Caco-2 (cell line): Measurements from ENCODE around the gene MED13L. TPM values are rescaled to one million over a fixed set of nuclear protein-coding genes. Genes with fewer than 3 reads are reported as not detected.
A peak's percentile ranks its signal among the peaks of the same experiment; 100 is the strongest.

ENCODE experiments used
- BruUV-seq: library from RNA; stranded (reverse); fragments of 400-500 nt; replicated peaks from 2 replicates; lab custom pipeline; 2021; lab: Mats Ljungman, UMichigan
- CTCF ChIA-PET: fragments of 300-600 bp; sonication (Branson Sonifier 250); formaldehyde crosslinking; loops from one replicate; lab custom pipeline; 2022; ENCODE audit warnings: antibody characterized with exemption; lab: Charles Lee
- POLR2A ChIA-PET: fragments of 300-600 bp; sonication (Branson Sonifier 250); formaldehyde crosslinking; loops from one replicate; lab custom pipeline; 2022; ENCODE audit warnings: antibody characterized with exemption; lab: Charles Lee
- DNase-seq, 2 experiments: peaks; one replicate each; pipeline versions ENCODE4 v3.0.0 to v3.0.0-alpha.2; 2020 to 2022
- H3K27me3 ChIP-seq: replicated peaks from 2 replicates; pipeline ENCODE4 v1.6.0; 2011; ENCODE audit warnings: low read length; ENCODE audit not compliant: control insufficient read depth, insufficient read depth
- H3K36me3 ChIP-seq: 2 replicates; pipeline ENCODE4 v1.5.1; 2011; ENCODE audit warnings: low read length; ENCODE audit not compliant: control insufficient read depth, insufficient read depth
- H3K4me1 ChIP-seq: fragments of 250-450 bp; sonication (Bioruptor Pico); 2 replicates; pipeline ENCODE4 v1.5.1; 2020; ENCODE audit warnings: mild to moderate bottlenecking
- H3K4me3 ChIP-seq: 2 replicates; pipeline ENCODE4 v1.5.1; 2011; ENCODE audit warnings: low read depth, mild to moderate bottlenecking, control low read depth, low read length
- H3K9me3 ChIP-seq: fragments of 250-450 bp; sonication (Bioruptor Pico); 2 replicates; pipeline ENCODE4 v1.5.1; 2020; ENCODE audit warnings: mild to moderate bottlenecking, moderate library complexity
- H3K27ac Mint-ChIP-seq: one replicate; pipeline ENCODE4 v1.8.0; 2022; ENCODE audit warnings: mixed read lengths; ENCODE audit not compliant: unreplicated experiment
- H3K27me3 Mint-ChIP-seq: one replicate; pipeline ENCODE4 v1.8.0; 2022; ENCODE audit warnings: mixed read lengths; ENCODE audit not compliant: insufficient read depth, unreplicated experiment
- H3K36me3 Mint-ChIP-seq: one replicate; pipeline ENCODE4 v1.8.0; 2022; ENCODE audit warnings: mild to moderate bottlenecking, mixed read lengths; ENCODE audit not compliant: insufficient read depth, unreplicated experiment
- H3K4me1 Mint-ChIP-seq: one replicate; pipeline ENCODE4 v1.8.0; 2022; ENCODE audit warnings: low read depth, mixed read lengths; ENCODE audit not compliant: unreplicated experiment
- H3K4me3 Mint-ChIP-seq: one replicate; pipeline ENCODE4 v1.8.0; 2022; ENCODE audit warnings: mild to moderate bottlenecking, moderate library complexity, mixed read lengths; ENCODE audit not compliant: unreplicated experiment
- H3K9me3 Mint-ChIP-seq: one replicate; pipeline ENCODE4 v1.8.0; 2022; ENCODE audit warnings: mixed read lengths; ENCODE audit not compliant: unreplicated experiment
- CTCF ChIP-seq, 2 experiments: fragments of 200-600 bp in 1 of 2; IDR thresholded peaks; 1 replicate in 1 of 2; 2 replicates in 1 of 2; pipeline versions ENCODE4 v1.5.1 to v1.8.0; 2011 to 2022; ENCODE audit warnings: antibody characterized with exemption in 1 of 2, control low read depth in 1 of 2, inconsistent platforms in 1 of 2, low read depth in 1 of 2, low read length in 1 of 2, mild to moderate bottlenecking in 1 of 2, moderate library complexity in 1 of 2; ENCODE audit not compliant: insufficient read depth in 1 of 2, severe bottlenecking in 1 of 2, unreplicated experiment in 1 of 2
- intact Hi-C: fragments of 100-400 bp; cut with micrococcal nuclease; formaldehyde crosslinking; loops from one replicate; pipeline ENCODE4 v1.10.0; 2022; ENCODE audit not compliant: unreplicated experiment
- total RNA-seq: library from RNA; stranded (reverse); gene quantifications from 2 replicates; pipeline ENCODE4 v1.2.3, GENCODE V29; 2022

MED13L gene
- total RNA-seq, 1 experiment from 2014 or later, result 160 TPM

DNA sequence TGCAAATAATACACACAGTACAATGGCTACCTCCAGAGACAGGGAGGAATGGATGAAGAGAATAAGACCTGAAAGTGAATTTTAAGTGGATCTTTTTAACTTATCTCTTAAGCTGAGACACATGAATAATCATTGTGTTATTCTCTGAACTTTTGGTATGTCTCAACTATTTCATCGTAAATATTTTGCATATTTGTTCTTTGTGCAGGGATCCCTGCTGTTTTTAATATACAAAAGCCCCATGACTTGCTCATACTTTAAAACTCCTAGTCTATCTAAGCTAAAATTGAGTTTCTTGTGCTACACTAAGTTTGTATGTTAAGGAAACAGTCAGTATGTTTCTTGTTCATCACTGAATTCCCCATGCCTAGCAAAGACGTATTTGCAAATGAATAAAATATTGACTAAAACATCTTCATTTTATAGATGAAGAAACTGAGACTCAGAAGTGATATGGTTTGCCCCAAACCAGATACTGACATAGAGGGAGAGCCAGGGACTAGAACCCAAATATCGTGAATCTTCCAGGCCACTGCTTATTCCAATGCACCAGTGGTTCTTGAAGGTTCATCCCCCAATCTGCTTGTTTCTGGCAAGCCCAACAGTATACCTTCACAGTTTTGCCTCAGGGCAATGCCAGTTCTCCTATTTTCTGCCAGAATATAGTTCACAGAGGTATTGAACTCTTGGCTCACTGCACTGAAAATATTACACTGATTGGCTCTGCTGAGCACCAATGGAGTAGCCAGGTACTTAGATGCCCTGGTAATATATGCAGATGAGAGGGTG lies 356.9 kb downstream of the MED13L start:
- Mint-ChIP-seq H3K27me3 (peaks cover 10% of the 10 kb centered on the region), H3K4me3 (no peak overlapping the region), H3K9me3 (peaks cover 9% of the 10 kb centered on the region), H3K36me3 (no peaks in the 10 kb centered on the region), H3K4me1 (no peaks in the 10 kb centered on the region), H3K27ac (no peak overlapping the region)
- TF ChIP-seq CTCF (IDR thresholded peaks at IDR 0.05; ENCODE audit: insufficient read depth in 1 of 2, low read depth in 1 of 2, low read length in 1 of 2, severe bottlenecking in 1 of 2, unreplicated experiment in 1 of 2), result no peak
- BruUV-seq, result no TSS peak
- ChIA-PET POLR2A (no interaction called here), CTCF (no interaction called here)
- Histone ChIP-seq H3K36me3 (no peaks in the 10 kb centered on the region), H3K4me3 (no peak overlapping the region), H3K4me1 (no peaks in the 10 kb centered on the region), H3K9me3 (no peaks in the 10 kb centered on the region), H3K27me3 (no peaks in the 10 kb centered on the region; the same call in 1 of the 2 replicates)
- intact Hi-C loops, result no loop called here
- DNase-seq, result no peak

DNA sequence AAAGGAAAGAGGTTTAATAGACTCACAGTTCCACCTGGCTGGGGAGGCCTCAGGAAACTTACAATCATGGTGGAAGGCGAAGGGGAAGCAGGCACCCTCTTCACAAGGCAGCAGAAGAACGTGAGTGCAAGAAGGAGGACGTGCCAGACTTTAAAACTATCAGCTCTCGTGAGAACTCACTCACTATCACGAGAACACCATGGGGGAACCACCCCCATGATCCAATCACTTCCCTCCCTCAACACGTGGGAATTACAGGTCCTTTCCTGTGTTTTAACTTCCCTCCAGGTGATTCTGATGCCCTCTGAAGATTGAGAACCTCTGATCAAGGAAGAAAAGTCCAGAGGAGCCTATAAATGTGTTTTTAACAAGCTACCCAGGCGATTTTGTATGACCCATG lies 358.7 kb downstream of the MED13L start:
- TF ChIP-seq CTCF (IDR thresholded peaks at IDR 0.05; ENCODE audit: insufficient read depth in 1 of 2, low read depth in 1 of 2, low read length in 1 of 2, severe bottlenecking in 1 of 2, unreplicated experiment in 1 of 2), result no peak
- ChIA-PET POLR2A (no interaction called here), CTCF (interaction anchor here (0.5 to 1.5 kb wide), 2 partner anchors 62 to 81 kb away, joined by 3 to 5 read pairs; no protein-coding TSS in a partner anchor)
- Histone ChIP-seq H3K36me3 (no peaks in the 10 kb centered on the region), H3K4me3 (no peak overlapping the region), H3K9me3 (no peaks in the 10 kb centered on the region), H3K4me1 (no peaks in the 10 kb centered on the region), H3K27me3 (no peaks in the 10 kb centered on the region; the same call in 1 of the 2 replicates)
- Mint-ChIP-seq H3K4me1 (no peaks in the 10 kb centered on the region), H3K4me3 (no peak overlapping the region), H3K9me3 (peaks cover 9% of the 10 kb centered on the region), H3K27me3 (peaks cover 5% of the 10 kb centered on the region), H3K27ac (no peak overlapping the region), H3K36me3 (no peaks in the 10 kb centered on the region)
- intact Hi-C loops, result loop anchor here (10.0 kb wide), 2 partner anchors 164 to 1934 kb away; no protein-coding TSS in a partner anchor
- no TSS peak for BruUV-seq
- no peak for DNase-seq

GRCh38 chr12:115916910-115917668 lies 360.4 kb downstream of the MED13L start:
- H3K36me3 Mint-ChIP-seq, result no peaks in the 10 kb centered on the region
- H3K27me3 Mint-ChIP-seq, result peaks cover 4% of the 10 kb centered on the region
- peaks cover 5% of the 10 kb centered on the region for H3K9me3 Mint-ChIP-seq
- H3K36me3 ChIP-seq, result no peaks in the 10 kb centered on the region
- no peak overlapping the region for H3K27ac Mint-ChIP-seq
- no peaks in the 10 kb centered on the region for H3K9me3 ChIP-seq
- no peaks in the 10 kb centered on the region for H3K4me1 Mint-ChIP-seq
- H3K27me3 ChIP-seq, result no peaks in the 10 kb centered on the region; the same call in 1 of the 2 replicates
- peak overlapping the region; percentile 67 for H3K4me3 Mint-ChIP-seq
- H3K4me3 ChIP-seq, result peak overlapping the region; percentile 38
- ChIA-PET POLR2A (no interaction called here), CTCF (interaction anchor here (0.5 to 1.5 kb wide), 5 partner anchors 13 to 493 kb away, joined by 3 to 5 read pairs (median 3); no protein-coding TSS in a partner anchor)
- TF ChIP-seq CTCF (IDR thresholded peaks at IDR 0.05; ENCODE audit: insufficient read depth in 1 of 2, low read depth in 1 of 2, low read length in 1 of 2, severe bottlenecking in 1 of 2, unreplicated experiment in 1 of 2), result peak; percentile 90 to 94
- DNase-seq, result peak; percentile 74 to 91
- no peaks in the 10 kb centered on the region for H3K4me1 ChIP-seq
- BruUV-seq, result no TSS peak
- intact Hi-C loops, result loop anchor here (1.0 to 10.0 kb wide), 5 partner anchors 19 to 1932 kb away; no protein-coding TSS in a partner anchor
